Effector memory CD4-positive, alpha-beta T cell (primary cell): ENCODE results near the gene SEL1L.

Experiments
- DNase-seq, 3 donors: peaks; one replicate each; pipeline ENCODE4 v3.0.0-alpha.2; 2020
- H3K27ac ChIP-seq: 2 replicates; pipeline ENCODE4 v1.7.0; 2013; ENCODE audit warnings: mild to moderate bottlenecking, low read length, moderate library complexity; ENCODE audit not compliant: insufficient read depth, poor library complexity, severe bottlenecking
- H3K27me3 ChIP-seq: replicated peaks from 2 replicates; pipeline ENCODE4 v1.7.0; 2013; ENCODE audit warnings: mild to moderate bottlenecking, low read length; ENCODE audit not compliant: insufficient read depth, control insufficient read depth, poor library complexity, severe bottlenecking
- H3K36me3 ChIP-seq: 2 replicates; pipeline ENCODE4 v1.7.0; 2013; ENCODE audit warnings: mild to moderate bottlenecking, low read length, moderate library complexity; ENCODE audit not compliant: control insufficient read depth, insufficient read depth
- H3K4me1 ChIP-seq: 2 replicates; pipeline ENCODE4 v1.7.0; 2013; ENCODE audit warnings: low read length, mild to moderate bottlenecking; ENCODE audit not compliant: control insufficient read depth, insufficient read depth, poor library complexity, severe bottlenecking
- H3K4me3 ChIP-seq: 2 replicates; pipeline ENCODE4 v1.7.0; 2013; ENCODE audit warnings: low read length, low read depth, mild to moderate bottlenecking; ENCODE audit not compliant: insufficient read depth, poor library complexity, severe bottlenecking
- H3K9me3 ChIP-seq: 2 replicates; pipeline ENCODE4 v1.7.0; 2013; ENCODE audit warnings: mild to moderate bottlenecking, low read length, moderate library complexity; ENCODE audit not compliant: control insufficient read depth
- total RNA-seq, 3 donors: gene quantifications; one replicate each; lab custom pipeline; 2026; lab: John Stamatoyannopoulos, UW

Gene SEL1L
- 48.4 to 69.1 (median 51.2) reads per million in 3 donors for total RNA-seq

DNA sequence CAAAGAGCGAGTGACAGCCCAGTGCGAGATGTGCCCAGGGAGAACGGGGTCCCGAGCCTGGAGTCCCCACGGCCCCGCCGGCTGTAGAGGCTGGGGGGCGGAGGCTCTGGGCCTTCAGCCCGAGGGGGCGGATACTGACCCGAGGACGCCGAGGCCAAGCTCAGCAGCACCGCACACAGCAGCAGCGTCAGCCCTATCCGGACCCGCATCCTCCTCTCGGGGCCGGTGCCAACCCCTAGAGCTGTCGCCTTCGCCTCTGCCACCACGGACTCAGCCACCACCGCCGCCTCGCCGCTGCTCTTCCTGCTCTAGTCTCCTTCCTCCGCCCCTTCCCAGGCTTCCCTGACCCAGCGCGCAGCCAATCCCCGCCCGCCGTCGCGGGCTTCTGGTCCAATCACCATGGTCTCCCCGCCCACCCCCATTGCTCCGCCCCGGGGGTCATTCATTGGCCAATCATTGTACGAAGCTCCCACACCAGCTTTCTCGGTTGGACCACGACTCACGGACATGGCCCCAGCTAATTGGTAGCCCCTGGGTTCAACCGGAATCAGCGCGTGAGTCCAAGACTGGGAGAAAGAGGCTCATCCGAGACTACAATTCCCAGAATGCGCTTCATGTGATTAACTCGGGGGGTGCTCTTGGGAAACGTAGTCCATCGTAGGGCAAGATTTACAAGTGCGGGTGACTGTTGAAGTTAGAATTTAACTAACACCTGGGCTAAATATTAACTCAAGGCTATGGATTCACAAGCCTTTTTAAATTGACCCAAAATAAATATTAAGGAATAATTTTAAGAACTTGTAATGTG is at the start of gene SEL1L:
TSS of gene SEL1L (minus strand) at position 318 of the 808 bp plus-strand sequence. CDS start at position 209, 109 bp downstream.
- Histone ChIP-seq H3K4me1 (peaks cover 17% of the 10 kb centered on the region), H3K27ac (peak within 1 kb of the TSS; percentile 66), H3K27me3 (no peaks in the 10 kb centered on the region), H3K36me3 (no peaks in the 10 kb centered on the region), H3K9me3 (no peaks in the 10 kb centered on the region), H3K4me3 (peak within 1 kb of the TSS; percentile 84)
- peak; percentile 97 to 100 (median 99) for DNase-seq

DNA sequence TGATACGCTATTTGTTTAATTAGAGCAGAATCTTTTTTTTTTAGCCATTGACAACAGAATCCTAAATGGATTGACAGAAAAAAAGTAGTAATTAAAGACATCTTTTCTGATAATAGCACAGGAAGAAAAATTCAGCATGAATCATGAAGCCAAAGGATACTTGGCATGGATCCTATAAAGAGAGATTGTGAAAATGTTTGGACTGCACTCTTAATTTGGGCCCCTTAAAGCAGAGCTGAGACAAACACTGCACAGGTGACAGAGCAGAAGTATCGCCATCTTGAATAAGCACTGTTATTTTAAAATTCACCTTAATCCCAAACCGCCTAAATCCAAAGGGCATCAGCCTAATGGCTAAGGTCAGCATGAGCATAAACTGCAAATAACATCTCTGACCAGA is 48.8 kb upstream of the SEL1L start:
- Histone ChIP-seq H3K27ac (no peak overlapping the region), H3K9me3 (no peaks in the 10 kb centered on the region), H3K36me3 (no peaks in the 10 kb centered on the region), H3K4me1 (no peaks in the 10 kb centered on the region), H3K27me3 (no peaks in the 10 kb centered on the region), H3K4me3 (no peak overlapping the region)
- DNase-seq, result no peak

DNA sequence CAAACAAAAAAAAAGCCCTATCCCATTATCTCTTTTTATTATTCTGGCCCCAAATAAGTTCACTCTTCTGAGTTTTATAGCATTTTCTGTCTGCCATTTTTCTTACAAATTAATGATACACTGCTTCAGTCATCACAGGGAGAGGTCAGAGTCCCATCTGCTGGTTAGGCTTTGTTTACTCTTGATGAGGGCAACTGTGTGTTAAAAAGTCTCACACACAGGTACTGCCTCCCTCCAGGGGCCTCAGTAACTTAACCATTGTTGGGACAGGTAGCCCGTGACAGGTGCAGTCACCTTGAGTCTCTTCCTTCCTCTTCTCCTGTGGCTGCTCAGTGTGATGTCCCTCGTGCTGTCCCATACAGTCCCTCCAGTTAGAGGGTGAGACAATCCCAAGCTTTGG is 45.5 kb upstream of the SEL1L start:
- DNase-seq, result no peak
- Histone ChIP-seq H3K27ac (no peak overlapping the region), H3K9me3 (no peaks in the 10 kb centered on the region), H3K4me1 (no peaks in the 10 kb centered on the region), H3K4me3 (no peak overlapping the region), H3K36me3 (no peaks in the 10 kb centered on the region), H3K27me3 (no peaks in the 10 kb centered on the region)

DNA sequence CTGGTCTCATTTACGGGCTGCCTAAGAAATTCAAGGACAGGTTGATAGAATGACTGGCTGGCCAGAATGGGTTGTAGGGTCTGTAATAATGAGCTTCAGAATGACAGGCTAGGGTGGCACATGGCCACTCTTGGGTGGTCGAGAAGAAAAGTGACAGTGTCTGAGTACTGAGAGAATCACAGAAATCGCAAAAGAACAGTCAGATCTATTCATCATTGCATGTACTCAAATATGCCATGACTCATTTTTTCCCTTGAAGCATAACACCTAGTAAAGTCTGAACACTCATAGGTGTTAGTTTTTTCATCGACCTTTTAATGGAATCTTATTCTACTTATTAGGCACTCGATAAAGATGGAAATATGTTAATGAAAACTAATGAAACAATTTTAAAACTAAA is 37.8 kb upstream of the SEL1L start:
- Histone ChIP-seq H3K36me3 (no peaks in the 10 kb centered on the region), H3K4me1 (no peaks in the 10 kb centered on the region), H3K9me3 (no peaks in the 10 kb centered on the region), H3K27me3 (no peaks in the 10 kb centered on the region), H3K4me3 (no peak overlapping the region), H3K27ac (no peak overlapping the region)
- DNase-seq, result no peak

DNA sequence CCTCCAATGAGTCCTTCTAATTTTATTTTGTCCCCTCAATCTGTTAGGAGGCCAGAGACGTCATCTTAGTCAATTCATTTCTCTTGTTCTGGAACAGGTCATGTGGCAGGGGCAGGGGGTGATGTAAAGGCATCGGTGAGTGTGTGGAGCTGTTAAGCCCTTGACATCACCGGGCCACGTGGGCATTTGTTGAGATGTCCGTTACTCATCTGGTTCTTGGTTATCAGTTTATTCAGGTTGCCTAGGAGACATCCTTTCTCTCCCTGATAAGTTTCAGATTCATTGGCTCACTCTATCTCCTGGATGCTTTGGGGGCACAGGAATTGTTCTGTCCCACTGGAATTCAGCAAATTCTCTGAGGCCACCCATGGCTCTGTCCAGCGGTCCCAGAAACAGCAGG is 33.6 kb upstream of the SEL1L start:
- Histone ChIP-seq H3K4me3 (no peak overlapping the region), H3K4me1 (no peaks in the 10 kb centered on the region), H3K27ac (no peak overlapping the region), H3K36me3 (no peaks in the 10 kb centered on the region), H3K27me3 (no peaks in the 10 kb centered on the region), H3K9me3 (no peaks in the 10 kb centered on the region)
- DNase-seq, result no peak

DNA sequence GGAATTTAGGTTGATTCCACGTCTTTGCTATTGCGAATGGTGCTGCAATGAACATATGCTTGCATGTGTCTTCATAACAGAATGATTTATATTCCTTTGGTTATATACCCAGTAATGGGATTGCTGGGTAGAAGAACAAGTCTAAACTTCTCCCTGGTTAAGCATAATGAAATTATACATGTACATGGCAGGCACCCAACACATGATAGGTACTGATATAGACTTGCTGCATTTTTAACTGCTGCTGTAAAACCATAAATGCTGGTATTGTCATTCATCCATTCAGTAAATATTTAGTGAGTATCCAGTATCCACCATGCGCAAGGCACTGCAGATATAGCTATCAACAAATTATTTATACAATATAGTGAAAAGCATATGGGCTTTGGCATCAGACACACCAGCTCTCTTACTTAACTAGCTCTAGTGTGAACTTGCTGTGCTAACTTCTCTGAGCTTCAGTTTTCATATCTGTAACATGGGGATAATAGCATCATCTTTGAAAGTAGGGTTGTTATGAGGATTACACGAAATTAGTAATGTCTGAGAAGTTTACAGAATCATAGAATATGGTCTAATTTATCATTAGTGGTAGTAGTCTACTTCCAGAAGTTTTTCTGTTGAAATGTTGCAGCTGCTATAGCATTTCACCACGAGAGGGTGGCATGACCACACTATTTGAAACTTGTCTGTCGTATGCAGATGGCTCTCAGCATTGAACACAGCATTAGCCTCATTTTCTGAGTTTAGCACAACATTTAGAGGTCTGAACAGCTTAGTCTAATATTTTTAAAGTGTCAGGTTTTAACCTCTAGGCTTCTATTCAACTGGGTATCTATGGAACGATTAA is 32.0 kb upstream of the SEL1L start:
- no peaks in the 10 kb centered on the region for H3K36me3 ChIP-seq
- DNase-seq, result no peak
- H3K9me3 ChIP-seq, result no peaks in the 10 kb centered on the region
- no peaks in the 10 kb centered on the region for H3K4me1 ChIP-seq
- H3K27ac ChIP-seq, result no peak overlapping the region
- no peak overlapping the region for H3K4me3 ChIP-seq
- H3K27me3 ChIP-seq, result no peaks in the 10 kb centered on the region

DNA sequence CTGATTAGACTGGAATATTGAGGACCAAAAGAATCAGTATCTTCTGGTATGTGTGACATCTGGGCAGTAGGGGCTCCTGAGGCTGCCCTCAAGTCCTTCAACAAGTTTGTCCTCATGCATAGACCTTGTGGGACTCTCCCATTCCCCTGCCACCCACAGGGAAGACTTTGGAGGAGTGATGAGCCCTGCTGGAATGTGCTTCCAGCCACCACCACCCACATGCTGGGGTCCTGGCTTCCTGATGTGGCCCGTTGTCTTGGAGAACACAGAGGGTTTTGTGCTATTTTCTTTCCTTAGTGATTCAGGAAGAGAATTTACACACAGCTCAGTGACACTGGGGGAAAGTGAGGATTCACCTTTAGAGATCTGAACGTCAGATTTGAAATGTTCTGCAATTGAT is 29.2 kb upstream of the SEL1L start:
- Histone ChIP-seq H3K36me3 (no peaks in the 10 kb centered on the region), H3K27ac (no peak overlapping the region), H3K4me3 (no peak overlapping the region), H3K9me3 (no peaks in the 10 kb centered on the region), H3K27me3 (no peaks in the 10 kb centered on the region), H3K4me1 (no peaks in the 10 kb centered on the region)
- no peak for DNase-seq

DNA sequence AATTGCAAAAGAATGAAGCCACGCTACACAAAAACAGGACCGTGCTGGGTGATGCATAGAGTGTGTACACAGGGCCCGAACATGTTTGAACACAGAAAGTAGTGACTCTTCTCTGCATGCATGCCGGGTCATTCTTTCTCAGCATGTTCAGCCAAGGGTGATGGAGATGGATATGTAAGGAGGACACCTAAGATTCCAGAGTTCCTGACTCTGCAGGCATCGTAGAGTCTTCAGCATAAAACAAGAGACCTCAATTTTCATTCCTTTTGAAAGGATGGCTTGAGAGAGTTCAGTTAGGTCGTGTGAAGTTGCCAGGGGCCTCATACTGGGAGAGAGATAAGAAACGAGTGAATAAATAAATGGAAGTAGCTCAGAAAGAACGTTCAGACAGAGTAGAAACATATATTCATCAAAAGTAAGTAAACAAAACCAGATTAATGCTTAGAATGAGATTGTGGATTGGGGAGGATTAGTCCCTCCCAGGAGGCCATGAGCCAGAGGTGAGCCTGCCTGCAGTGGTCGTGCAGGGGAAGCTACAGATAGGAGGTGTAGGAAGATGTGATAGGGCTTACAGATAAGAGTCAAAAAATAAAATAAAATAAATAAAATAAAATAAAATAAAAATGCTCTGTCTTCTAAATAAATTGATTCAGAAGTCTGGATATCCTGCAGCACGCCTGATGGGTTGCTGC is 27.6 kb upstream of the SEL1L start:
- no peaks in the 10 kb centered on the region for H3K36me3 ChIP-seq
- H3K27ac ChIP-seq, result no peak overlapping the region
- H3K4me1 ChIP-seq, result no peaks in the 10 kb centered on the region
- H3K4me3 ChIP-seq, result no peak overlapping the region
- no peaks in the 10 kb centered on the region for H3K27me3 ChIP-seq
- no peaks in the 10 kb centered on the region for H3K9me3 ChIP-seq
- DNase-seq, result no peak

DNA sequence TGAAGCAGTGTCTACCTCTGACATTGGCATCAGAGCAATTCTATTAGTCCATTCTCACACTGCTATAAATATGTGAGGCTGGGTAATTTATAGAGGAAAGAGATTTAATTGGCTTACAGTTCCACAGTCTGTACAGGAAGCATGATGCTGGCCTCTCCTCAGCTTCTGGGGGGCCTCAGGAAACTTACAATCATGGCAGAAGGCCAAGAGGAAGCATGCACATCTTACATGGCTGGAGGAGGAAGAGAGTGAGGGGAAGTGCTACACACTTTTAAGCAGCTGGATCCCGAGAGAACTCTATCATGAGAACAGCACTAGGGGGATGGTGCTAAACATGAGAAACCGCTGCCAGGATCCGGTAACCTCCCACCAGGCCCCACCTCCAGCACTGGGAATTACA is 25.7 kb upstream of the SEL1L start:
- no peak for DNase-seq
- Histone ChIP-seq H3K27me3 (no peaks in the 10 kb centered on the region), H3K27ac (no peak overlapping the region), H3K36me3 (no peaks in the 10 kb centered on the region), H3K4me1 (no peaks in the 10 kb centered on the region), H3K4me3 (no peak overlapping the region), H3K9me3 (no peaks in the 10 kb centered on the region)
